HG03378 (cell line): ENCODE measurements around the gene HOXA6.

Experiments
- ATAC-seq: cut with Tn5 transposase; IDR thresholded peaks from one replicate; pipeline ENCODE4 v1.9.1; 2021; ENCODE audit warnings: mild to moderate bottlenecking, moderate library complexity; ENCODE audit not compliant: unreplicated experiment

HOXA6 gene

DNA sequence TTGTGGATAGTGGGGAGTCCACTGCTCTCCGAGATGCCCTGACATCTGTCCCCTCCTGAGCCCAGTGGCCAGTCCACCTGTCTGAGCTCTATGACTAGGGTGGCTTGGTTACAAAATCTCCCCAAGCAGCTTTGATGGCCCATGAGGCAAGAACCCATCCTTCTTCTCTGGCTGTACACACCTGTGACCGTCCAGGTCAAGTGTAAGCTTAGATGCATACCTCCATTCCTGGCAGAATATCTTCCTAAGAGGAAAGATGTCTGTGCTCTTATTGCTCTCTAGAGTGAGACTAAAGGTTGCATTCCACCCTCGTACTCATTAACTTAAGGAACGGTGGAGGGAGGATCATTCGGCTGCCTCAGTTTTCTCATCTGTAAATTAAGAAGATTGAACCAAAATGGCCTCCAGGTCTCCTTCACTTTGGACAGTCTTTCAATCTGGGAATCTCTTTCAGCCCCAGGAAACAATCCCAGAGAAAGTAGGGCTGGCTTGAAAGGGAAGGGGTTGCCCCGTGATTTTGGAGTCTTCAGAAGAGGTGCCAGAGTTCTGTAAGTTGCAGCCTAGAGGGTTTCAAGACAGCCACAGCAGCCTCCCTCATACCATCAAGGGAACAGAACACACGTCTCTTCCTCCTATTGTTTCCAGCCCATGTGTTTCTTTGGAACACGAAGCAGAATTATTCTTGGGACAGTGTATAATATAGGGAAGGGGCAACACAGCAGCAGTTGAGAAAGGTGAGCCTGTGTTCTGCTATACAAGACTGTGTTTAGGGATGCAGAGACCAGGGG, 22.5 kb downstream of the HOXA6 start:
- no peak for ATAC-seq

DNA sequence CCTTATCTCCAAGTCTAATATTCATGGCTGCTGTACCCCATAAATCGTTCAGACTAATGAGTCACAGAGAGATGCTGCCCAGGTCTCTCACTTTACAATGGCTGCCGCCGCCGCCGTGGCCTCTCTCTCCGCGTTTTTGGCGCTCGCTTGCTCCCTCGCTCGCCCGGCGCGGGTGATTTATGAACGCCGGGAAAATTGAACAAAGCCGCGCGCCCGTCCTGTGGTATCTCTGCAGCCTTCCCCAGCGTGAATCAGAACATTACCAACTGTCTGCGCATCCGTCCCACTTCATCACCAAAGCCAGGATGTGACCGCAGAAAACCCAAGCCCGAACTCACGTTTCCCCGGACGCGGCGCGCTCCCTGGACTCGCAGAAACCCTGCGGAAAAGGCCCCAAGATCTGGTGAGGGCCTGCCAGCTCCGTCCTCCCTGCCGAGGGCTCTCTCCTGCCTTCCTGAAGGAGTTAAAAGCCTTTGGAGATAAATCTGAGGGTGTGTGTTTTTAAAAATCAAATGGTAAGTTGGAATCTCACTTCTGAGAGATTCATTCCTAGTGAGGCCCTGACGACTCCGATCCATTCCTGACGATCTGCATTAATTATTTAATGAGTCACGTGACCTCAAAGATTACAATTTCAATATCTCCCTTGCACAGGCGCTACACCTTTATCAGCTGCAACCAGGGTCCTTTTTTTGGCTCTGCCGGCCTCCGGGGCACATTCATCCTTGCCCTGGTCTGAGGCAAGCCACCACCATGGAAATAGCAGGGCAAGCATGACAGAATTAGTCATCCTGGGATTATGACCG, 23.3 kb downstream of the HOXA6 start:
- no peak for ATAC-seq

DNA sequence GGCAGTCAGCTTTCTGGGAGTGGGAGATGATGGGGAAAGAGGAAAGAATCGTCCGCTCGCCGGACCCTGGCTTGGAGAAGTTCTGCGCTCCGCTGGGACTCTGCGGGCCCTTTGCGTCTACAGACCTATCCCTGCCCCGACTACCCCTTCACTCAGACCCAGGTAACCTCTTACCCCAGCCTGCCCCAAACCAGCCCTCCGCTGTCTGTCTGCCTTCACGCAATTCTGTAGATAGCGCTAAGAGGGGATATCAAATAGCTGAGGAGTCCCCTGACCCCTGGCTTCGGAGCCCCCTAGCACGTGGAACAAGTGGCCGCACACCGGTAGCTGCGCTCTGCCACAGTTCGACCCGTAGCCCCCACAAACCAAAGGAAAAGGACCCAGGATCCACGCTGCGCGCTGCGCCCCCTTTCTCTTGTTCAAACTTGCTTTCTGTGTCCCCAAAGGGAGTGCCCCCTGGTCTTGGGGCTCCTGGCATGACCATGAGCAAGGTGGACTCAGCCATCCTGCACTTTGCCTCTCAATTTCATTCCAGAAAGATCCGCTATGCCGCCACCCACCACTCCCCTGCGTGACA, 24.0 kb downstream of the HOXA6 start:
- ATAC-seq, result no peak

DNA sequence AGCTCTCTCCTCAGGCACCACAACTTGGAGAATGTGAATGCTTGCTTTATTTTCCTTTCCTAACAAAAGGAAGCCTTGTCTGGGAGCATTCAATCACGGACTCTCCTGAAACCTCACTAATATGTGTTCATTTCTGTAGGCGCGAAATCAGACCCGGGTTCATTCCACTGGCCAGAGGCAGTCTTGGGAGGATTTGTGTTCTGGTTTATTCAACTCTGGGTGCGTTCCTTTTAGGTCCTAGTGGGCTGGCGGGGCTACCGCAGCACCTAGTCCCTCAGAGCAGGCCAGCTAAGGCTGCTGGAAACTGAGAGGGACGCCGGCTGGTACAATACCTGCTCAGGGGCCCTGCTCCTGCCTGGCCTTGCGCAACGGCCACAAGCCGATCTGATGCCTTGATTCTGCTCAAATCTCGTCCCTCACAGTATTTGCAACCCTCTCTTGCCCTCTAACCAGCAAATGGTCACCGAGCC, 24.5 kb downstream of the HOXA6 start:
- ATAC-seq, result no peak

DNA sequence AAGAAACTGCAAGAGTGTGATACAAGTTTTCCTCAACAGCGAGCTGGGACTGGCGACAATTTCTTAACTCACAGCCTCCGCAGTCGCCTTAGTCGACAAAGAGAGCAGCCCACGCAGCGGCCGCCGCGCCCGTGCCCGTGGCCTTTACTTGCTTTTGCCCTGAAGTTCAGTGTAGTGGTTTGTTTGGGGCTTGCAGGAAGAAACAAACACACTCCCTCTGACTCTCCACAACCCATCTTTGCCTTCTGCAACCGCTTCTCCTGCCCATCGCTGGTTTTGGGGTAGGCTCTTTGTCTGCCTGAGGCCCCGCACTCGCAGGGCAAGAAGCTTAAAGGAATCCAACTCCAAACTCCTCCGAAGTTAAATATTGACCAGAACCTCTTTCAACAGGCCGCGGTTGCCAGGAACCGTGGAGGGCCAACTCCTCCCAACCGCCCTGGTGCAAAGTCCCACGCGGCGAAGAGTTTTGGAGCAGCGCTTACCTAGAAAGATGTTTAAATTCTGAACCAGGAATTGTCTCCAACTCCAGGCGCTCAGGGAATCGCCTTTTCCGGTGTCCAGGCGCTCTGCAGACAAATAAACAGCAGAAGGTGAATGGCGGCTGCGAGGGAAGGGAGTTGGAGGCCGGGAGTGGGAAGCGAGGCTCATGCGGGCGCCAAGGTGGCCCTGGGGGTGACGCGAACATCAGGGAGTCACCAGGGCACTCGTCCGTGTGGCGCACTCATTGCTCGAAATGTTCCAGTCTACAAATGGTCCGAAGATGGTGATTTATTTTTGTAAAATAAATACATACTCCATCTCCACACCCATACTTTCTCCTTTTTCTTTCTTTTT, 25.3 kb downstream of the HOXA6 start:
- ATAC-seq, result no peak

DNA sequence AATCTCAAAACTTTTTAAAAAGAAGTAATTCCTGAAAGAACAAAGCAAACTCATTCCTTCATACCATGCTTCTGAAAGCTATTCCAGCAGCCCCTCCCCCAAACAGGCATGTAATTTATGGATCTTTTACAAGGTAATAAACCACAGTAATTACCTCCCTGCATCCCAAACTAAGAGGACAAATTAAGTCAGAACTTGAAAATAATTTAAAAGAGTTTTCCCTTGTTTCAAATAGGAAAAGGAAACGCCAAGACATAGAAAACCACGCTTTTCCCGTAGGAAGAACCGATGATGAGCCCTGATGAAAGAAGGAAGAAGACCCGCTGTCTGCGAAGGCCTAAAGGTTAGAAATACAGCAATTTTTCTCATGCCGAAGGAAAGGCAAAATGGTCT, 25.9 kb downstream of the HOXA6 start:
- no peak for ATAC-seq

DNA sequence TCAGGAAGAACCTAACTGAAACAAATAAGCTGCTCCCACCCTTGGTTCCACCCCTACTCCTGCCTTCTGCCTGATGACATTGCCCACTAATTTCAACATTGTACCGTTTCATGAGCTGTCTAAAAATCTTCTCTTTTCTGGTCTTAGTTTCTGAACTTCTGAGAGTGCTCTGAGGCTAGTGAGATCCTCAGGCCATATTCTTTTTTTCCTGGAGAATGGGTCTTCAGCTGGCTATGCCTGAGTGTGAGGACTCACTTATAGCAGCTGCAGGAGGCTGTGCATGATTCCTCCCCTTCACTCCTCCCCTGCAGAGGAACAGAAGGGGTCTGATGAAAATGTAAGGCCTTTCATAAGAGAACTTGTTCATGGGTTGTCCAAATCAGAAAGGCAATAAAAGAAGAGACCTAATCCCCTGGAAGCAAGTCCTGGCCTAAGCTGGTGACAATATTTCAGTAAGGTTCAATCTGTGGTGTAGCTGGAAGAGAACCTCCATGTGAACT, 28.1 kb downstream of the HOXA6 start:
- no peak for ATAC-seq

DNA sequence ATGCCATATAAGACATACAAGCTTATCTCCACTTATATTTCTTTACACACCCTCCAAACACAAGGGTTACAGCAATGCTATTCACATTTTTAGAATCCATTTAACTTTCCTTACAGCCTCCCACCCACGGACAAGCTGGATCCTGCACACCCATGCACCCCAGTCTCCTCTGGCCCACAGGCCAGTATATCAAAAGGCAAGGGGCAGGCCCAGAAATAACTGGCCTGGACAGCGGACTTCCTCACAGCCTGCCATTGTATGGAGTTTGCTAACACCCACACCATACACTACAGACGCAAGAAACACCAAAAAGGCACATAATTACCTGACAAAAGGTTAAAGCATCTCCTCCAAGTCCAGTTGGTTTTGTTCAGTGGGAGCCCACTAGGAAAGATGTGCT, 29.0 kb downstream of the HOXA6 start:
- no peak for ATAC-seq

DNA sequence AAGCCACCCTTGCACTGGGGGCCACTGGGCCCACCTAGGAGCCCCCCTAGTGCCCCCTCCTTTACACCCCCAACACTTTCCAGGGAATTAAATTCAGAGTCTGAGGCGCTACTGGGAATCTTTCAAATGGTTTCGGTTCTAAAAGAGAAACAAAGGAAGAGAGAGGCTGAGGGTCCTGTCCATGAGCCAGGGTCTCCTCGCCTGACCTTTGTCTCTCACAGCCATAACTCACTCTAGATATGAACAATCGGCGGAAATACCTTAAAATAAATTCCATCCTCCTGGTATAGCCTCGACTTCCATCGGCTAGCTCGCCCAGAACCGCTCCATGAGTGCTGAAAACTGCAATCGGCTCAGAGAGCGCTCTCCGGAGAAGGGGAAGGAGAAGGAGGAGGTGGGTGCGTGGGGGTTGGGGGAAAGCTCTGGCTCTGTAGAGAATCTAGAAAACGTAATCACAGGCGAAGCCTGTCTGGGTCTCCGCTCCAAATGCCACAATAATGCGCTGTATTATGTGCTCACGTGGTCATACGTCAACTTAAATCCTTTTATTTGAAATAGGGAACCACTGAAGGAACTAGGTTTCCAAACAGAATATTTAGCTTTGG, 29.6 kb downstream of the HOXA6 start:
- ATAC-seq, result no peak

DNA sequence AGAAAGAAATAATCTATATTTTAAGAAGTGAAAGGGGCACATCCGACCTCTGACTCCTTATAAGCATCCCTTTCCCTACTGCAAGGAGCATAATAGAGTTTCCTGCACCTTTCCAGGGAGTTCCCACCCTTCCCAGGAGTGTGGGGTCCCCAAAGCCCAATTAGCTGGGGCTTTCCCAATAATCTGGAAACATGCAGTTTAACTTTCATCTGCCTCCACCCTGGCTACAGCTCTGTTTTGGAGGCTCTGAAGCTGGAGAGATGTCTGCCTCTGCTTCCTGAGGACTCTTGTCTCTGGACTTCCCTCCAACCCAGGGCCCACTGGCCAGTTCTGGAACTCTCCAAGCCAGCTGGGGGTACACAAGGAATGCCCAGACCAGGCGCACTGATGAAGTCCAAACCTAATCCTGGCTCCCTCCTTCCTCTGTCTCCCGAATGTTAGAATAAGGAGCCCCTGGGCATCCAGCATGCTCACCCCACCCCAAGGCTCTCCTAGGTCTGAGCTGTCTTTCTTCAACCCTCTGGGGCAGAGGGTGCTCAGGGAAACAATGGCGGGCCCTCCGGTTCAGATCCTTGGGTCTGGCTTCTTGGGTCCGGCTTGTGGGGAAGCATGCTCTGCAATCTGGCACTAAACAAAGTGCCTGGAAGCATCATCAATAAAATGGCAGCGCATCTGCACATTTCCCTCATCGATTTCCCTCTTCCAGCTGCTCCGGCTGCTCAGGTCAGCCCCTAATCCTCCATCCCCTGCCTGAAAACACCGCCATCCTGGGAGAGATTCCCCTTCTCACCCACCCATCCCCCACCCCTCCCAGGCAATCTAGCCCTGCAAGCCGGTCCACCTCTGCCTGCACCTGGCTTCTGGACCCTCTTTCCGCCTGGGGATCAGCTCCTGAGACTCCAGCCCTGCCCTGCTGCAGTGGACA, 30.4 kb downstream of the HOXA6 start:
- ATAC-seq, result no peak

DNA sequence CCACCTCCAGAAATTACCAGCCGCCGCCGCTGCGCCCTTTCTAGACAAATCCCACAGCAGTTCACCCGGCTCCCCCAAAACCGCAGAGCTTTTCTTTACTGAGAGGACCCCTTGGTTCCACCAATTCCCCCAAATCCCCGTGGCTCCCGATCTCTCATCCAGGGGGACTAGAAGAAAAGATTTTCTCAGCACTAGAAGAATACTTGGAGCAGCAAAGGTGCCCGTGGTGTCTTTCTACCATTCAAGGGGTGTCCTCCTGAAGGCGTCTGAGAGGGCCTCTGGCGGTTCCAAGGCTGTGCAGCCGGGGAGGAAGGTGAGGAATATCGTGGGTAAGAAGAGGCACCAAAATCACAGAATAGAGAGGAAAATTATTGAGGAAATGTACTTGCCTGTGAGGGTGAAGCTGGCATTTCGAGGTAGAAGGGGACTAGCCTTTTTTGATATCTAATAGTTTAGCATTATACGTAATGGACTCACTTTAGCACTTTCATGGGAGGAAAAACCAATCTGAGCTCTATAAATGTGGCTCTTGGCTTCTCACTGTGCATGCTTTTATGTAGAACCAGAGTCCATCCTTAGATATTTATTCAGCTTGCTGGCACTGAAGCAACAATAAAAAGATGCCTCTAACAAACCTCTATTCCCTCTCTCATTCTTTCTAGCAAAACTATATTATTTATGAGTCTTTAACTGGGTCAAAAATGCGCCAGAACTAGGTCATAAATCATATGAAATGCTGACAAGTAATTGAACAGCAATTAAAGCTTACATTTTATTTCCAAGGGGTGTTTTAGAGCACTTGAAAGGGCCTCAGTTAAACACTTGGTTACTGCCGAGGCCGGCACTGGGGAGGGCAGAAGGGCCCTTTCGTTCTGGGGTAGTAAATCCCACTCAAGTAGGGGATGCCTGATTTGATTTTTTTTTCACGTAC, 31.3 kb downstream of the HOXA6 start:
- no peak for ATAC-seq

DNA sequence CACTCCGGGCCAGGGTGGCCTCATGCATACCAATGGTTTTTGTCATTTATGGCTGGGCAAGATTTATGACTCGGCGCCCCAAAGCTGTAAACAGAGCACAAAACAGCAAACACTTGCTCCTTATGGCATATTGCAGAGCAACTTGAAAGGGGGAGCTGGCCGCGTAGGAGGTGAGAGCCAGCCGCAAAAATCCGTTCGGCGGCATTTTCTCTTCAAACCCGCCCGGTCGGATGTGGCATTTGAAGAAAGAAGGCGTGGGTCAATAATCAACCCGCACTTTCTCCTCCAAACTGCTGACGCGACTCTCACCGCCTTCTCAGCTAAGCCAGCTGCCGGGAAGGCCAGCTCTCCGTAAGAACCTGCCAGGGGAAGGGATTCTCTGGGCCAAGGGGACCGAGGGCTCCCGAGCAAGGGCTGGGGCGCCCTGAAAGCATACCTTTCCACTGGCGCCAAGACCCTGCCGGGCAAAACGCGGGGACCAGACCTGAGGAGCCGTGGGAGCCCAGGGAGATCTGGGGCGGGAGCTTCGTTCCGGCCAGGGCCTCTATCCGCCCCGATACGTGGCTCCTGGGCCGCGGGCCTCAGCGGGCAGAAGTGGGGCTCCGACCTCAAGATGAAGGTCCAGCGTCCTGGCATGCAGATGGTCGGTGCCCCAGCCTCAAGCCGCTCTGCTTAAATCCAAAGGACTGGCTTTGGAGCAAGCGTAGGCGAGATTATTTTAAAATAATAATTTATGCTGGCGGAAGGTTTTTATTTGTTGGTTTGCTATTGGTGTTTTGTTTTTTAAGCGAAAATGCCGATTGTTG, 32.1 kb downstream of the HOXA6 start:
- ATAC-seq, result no peak

DNA sequence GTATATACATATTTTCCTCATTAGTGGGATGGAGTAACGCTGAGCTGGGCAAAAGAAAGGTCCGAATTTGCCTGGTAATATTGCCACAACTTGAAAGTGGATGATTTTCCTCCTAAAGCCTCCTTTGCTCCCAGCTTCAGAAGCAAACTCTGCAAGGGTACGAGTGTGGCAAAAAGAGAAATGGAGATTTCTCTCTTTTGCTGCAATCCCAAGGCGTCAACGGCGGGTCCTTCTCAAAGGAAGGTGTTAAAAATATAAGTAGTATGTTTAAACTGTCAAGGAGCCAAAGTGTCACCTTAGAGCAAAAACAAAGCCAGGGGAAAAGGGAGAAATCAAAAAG, 32.7 kb downstream of the HOXA6 start:
- no peak for ATAC-seq

DNA sequence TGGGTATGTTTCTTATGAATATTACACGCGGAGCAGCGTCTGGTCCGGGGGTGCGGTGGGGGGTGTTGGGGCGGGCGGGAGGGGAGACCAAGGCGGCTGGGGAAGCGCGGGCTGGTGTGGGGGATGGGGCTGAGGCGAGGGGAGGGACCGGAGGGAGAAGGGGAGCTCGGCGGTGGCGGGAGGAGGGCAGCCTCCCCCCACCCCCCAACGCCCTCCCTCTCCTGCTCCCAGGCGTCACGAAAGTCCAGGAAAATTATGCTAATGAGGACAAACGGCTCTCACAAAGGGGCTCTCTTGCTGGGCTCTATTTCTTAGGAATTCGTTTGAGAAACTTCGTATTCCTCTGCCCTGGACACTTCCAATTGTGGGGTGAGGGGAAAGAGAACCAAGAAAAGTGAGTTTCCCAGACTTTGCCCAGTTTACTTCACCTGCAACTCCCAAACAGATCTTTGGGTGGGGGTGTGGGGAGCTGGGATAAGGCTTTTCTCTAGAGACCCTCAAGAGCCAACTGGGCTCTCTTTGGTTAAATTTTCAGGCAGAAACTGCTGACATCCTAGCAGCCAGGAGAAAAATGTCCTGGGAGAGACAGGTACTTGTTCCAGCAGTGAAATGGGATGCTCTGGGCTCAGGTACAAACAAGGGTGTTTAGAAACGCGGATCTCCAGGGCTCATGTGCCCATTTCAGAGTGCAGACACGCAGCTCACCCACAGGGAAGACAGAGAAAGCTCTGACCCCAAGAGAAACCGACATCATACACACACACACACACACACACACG, 33.4 kb downstream of the HOXA6 start:
- ATAC-seq, result no peak

DNA sequence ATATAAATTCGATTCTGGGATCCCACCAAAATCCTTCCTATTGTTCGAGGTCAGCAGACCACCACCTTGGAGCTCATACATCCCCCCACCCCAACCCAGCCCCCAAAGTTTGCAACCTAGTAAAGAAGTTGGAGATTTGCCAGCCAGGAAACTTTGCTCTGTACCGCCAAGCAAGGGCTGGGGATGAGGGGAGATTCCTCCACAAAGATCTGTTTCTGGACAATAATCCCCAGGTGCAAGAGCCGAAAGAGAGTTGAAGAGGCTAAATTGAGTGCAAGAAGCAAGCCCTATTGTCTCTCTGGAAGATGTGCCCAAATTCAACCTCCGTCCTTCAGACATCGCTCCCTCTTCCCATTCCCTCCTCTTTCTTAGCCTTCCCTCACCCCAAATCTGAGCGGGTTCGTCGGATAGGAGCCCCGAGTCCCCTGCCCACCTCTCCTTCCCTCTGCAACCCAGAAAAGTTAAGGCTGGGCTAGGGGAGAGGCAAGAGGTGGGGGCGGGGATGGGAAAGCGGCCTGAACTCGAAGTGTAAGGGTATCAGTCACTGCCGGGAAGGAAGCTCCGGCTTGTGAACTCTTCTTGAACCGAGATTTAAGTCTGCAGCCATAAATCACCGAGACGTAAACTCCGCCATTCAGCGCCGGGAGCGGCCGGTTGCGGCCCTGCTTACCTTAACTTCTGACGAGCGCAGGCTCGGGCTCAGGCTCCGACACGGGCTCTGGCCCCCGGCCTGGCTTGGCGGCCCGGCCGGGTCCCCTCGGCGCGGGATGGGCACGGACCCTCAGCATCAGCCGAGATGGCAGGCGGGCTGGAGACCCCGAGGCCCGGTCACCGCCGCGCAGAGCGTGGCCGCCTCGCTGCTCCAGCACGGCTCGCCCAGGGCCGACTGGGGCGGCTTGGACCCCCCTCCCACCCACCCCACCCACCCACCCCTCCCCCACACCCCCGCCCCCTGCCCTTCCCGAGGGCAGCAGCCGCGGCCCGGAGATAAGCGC, 34.3 kb downstream of the HOXA6 start:
- no peak for ATAC-seq

DNA sequence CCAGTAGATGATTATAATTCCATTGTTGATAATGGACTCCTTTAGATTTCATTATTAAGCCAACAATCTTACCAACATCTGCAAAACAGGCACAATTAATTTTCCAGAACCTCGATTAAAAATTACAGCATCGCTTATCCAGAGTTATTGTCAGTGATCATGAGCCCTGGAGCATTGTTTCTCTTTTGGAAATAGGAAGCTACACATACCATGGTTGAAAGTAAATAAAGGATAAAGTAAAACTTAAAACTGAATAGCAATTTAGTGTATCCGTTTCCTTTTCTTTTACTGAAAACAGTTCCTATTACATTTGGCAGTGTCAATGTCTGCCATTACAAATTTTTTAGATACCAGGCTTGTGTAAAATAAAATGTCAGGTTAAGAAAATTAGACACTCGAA, 35.2 kb downstream of the HOXA6 start:
- no peak for ATAC-seq
